ENCODE data around the gene SATB2.

GRCh38 chr2:199348871-199349270 lies 108.9 kb downstream of the SATB2 start:
- TF ChIP-seq, protein P1, sequence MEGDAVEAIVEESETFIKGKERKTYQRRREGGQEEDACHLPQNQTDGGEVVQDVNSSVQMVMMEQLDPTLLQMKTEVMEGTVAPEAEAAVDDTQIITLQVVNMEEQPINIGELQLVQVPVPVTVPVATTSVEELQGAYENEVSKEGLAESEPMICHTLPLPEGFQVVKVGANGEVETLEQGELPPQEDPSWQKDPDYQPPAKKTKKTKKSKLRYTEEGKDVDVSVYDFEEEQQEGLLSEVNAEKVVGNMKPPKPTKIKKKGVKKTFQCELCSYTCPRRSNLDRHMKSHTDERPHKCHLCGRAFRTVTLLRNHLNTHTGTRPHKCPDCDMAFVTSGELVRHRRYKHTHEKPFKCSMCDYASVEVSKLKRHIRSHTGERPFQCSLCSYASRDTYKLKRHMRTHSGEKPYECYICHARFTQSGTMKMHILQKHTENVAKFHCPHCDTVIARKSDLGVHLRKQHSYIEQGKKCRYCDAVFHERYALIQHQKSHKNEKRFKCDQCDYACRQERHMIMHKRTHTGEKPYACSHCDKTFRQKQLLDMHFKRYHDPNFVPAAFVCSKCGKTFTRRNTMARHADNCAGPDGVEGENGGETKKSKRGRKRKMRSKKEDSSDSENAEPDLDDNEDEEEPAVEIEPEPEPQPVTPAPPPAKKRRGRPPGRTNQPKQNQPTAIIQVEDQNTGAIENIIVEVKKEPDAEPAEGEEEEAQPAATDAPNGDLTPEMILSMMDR (IDR thresholded peaks at IDR 0.05), result no peak
- TF ChIP-seq POLR2A (IDR thresholded peaks at IDR 0.05), result no peak

Measured in lower leg skin (tissue), 3 donors.